ENCODE results near the gene TMEM255A.

TMEM255A gene

DNA sequence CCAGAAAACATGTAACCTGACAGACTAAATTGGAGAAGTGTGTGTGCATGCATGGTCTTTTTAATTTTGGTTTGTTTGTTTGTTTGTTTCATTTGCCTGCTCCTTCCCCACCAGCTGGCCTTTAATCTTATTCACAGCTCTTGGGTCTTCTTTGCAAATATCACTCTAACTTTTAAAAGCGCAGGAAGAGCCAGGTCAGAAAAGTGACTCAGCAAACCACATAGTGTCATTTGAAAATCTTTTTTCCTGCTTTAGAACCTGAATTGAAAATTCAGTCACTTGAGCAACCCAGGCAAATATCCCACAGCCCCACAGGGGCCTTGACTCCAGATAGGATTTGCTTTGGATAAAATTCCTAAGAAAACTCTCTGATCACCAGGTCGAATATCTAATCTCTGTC is 4.6 kb downstream of the TMEM255A start:
- no peak for DNase-seq

DNA sequence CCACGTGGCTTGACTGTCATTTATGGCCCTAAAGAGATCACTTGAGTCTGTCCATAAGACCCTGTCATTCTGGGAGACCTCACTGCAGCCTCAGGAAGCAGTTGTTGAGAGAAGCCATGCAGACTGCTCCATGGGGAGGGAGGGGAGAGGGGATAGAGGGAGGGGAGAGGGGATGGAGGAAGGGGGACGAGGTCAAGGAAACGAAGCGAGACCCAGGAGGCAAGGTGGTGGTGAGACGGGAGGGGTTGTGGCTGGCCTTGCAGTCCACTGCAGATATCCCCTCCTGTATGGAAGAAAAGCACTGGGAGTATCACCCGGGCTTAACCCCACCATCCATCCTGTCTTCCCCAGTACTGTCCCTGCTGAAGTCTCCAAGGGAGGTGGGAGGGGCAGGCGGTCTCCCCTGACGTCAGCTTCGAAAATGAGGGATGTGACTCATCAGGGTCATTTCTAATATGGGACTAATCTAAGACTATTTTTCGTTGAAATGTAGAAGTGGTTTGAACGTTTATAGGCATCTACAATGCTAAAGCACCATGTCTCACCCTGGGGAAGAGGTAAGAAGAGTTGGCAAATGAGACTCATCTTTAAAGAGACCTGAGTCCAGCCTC is 5.6 kb downstream of the TMEM255A start:
- DNase-seq = no peak

DNA sequence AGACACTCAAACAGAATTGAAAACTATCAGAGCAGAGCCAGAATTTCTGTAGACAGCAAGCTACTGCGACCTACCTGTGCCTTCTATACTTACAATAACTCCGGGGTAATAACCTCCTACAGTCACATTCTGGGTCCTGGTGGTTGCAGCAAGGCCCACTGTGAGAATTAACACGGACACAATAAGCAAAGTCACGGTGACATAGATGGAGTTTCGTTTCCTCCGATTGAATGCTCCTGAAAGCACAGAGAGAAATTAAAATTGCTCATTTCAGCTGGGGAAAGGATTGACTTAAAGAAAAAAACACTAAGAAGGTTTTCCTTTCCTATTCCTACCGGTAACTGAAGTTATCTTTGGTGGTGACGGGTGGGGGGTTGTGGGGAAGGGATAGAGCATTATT is 7.0 kb downstream of the TMEM255A start:
- DNase-seq = no peak

DNA sequence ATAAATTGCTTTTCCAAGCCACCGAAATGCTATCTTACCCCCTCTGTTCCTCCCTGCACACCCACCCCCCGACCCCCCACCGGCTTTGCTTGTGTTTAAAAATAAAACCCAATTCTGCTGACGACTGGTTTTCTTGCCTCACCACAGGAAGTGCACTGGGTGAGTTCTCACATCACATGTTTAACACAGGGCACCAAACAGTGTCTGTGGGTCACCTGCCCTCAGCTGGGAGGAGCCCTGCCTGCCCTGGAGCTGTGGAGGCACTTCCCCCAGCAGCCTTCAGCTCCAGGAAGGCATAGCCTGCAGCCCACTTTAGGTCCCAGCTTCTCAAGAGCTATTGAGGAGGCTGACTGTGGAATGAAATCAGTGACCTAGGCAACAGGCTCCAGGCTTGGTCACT is 8.8 kb downstream of the TMEM255A start:
- peak; percentile 76 for DNase-seq

DNA sequence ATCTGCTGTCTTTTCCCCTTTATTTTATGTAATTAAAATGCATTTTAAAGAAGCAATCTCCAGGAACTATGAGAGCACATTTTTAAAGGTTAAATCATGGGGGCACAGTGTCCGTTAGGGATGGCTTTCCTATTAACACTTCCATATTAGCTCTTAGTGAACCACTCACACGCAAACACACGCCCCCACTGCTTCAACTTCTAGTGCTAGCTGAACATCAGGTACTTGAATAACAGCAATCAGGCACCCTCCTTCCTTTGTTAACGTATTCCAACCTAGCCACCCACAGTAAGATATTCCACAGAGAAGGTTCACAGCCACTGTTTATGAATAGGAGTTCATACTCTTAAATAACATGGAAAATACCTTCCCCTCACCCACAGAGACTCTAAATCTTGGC is 9.3 kb downstream of the TMEM255A start:
- DNase-seq = no peak

DNA sequence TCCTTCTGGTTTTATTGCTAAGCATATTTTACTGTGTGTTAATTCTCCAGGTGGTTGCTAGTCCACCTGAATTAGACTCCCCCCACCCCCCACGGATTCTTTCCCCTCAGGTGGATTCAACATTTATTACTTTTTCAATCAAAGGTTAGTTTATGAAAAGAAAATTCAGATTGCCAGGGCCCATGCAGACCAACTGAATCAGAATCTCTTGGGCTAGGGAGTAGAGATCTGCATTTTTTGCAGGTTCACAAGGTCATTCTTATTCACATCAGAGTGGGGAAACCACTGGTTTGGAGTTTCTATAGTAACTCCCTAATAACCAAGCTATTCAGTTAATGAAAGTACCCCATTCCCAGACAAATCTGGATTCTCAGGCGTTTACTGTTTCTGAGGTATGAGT is 9.8 kb downstream of the TMEM255A start:
- no peak for DNase-seq

DNA sequence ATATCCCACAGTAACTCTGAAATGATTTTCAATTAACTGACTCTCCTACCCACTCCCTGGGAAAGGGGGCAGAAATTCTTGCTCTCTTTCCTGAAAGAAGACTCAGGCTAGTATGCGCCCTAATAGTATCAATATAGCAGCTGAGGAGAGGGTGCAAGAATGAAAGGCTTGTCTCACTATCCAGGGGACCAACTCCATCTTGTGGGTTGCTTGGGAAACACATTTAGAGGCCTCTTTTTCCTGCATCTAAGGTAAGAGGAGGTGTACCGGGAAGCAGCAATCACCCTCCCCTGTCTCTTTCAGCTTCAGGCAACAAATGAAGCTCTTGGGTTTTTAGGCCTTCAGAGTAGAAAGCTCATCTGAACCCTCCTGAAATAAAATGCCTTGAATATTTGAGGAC is 11.3 kb downstream of the TMEM255A start:
- DNase-seq = no peak

DNA sequence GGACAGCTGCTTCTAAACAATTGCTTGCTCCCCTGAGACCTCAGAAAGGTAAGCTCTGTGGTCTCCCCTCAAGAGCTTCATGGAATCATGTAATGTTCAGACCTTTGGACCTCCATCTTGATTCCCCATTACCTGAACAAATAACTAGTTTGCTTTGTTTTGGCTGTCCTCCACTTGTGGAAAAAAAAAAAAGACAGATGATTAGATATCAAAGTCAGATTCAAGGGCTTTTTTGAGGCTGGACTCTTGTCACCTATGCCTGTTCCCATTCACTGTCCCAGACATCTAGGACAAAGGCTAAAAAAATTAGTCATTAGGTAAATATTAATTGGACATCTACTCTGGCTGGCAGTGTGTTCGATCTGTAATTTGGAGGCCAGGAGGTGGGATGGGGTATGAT is 13.3 kb downstream of the TMEM255A start:
- no peak for DNase-seq

DNA sequence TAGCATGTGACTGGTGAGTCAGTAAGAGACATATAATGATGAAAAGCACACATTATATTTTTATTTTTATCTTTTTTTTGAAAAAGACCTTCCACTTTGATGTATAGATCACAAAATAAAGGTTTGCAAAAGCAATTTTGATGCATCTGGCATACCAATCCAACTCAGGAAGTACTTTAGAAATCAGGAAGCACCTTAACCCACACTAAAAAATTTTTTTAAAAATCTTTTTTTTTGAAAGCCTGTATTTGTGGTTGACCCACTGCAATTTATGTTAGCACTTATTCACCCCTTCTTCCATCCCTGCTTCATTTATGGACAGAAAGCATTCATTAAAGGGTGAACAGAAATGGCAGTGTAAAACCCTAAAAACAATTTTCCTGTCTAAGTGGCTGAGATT is 16.6 kb downstream of the TMEM255A start:
- no peak for DNase-seq

DNA sequence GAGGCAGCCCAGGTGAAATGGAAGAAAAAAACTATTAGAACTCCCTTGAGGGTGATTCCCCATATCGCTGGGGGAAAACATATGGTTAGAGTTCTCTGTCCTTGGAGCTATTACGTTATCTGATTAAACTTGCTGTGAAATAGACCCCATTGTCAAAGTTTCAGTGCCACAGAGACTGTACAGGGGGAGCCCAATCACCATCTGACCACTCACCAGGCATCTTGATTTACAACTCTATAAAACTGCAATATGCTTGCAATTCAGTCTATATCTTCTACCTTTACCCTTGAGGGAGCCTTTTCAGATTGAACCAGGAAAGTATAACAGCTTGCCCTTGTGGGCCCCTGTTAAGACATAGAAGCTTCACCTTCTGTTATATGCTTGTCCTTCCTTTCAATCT is 18.2 kb downstream of the TMEM255A start:
- no peak for DNase-seq

DNA sequence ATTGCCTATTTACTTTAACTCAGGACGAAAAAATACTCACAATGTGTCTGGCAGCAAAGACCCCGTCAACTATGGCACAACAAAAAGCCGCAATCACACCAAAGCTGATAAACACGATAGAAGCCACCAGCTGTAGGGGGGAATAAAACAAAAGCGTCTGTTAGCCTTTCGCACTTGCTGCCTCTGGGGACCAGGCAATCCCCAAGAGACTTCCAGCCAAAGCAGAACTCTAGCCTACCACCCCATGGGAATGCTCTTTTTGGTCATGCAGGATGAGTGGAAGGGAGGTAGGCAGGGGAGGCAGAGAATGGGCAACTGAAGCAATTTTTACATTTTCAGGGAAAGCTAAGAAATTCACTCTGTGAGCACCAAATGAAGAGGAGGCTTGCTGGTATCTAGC is 20.1 kb downstream of the TMEM255A start:
- no peak for DNase-seq

DNA sequence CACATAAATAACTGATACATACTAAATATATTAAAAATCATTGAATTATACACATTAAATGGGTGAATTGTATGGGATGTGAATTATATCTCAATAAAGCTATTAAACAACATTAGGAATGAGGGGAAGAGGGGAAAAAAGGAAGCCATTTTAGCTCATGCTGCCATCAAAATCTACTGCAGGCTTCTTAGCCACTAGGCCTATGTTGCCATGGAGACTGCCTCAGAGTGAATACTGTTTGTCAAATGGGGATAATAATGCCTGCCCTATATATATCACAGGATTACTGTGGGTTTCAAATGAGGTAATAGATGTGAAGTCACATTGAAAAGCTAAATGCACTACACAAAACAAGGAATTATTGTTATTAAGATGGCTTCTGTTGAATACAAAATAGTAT is 21.2 kb downstream of the TMEM255A start:
- no peak for DNase-seq

DNA sequence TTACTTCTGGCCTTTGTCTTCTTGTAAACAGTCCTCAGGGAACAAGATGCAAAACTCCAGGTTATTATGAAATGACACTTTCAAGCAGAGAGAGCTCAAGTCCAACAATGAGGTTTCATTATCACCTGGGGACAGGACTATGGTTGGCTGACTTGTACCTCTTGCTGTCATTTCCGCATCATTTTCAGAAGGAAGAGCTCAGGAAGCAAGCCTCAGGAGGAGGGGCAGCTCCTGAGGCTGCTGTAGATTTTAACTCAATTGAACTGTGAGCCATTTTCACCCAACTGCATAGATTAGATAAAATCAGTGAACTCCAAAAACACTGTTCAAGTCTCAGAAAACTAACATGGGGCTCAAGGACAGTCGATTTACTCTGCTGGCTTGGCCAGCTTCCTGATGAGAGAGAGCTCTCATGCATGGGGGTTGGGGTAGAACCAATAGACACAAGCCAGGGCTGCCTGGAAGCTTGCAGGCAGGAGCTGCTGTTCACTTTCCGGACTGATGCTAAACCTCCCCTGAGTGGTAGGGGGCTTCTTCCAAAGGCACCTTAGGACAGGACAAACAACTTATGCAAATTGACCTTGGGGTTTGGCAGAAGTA is 23.6 kb downstream of the TMEM255A start:
- no peak for DNase-seq

DNA sequence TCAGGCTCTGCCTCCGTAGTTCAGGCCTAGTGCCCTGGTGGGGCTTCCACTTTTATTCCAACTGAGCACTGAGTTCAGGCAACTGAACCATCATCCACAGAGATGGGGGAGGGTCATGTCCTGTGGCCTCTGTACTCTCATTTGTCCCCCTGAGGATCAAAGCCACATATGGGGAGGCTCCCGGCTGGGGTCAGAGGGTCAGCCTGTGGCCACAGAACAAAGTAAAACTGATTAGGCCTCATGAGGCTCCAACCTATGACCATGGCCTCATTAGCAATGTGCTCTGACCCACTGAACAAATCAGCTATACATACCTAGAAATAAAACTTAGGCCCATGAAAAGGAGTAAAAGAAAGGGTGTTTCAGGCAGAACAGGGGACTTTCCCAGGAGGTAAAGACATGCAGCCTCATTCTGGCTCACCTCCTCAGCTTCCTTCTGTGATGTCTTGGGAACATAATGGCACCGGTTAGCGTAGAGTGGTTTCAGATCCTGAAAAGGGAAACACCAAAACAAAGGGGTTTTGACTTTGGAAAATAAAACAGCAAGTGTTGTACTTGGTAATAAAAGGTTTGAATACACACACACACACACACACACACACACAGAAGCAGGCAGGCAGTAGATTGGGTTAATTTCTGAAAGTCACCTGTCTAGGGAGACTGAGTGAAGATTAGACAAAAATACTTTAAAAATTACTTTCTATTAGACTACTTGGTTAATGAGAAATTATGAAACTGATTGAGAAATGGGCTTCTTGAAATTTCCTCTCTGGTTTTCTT is 24.3 kb downstream of the TMEM255A start:
- DNase-seq = no peak

DNA sequence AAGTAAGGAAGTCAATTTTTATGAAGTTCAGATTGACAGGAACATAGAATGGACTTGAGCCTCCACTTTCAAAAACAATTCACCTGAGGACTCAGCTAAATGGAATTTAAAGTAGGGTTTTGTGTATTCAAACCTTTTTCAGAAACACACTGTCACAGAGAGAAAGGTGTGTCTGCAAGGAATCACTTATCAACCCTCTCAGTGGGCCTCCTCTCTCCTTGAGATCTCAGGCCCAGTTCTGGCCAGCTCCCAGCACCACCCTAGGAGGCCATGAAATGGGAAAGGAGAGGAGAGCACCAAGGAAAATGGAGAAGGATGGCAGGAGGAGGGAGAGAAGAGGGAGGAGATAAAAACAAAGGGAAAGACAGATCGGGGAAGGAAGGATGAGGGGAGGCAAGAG is 28.6 kb downstream of the TMEM255A start:
- no peak for DNase-seq

DNA sequence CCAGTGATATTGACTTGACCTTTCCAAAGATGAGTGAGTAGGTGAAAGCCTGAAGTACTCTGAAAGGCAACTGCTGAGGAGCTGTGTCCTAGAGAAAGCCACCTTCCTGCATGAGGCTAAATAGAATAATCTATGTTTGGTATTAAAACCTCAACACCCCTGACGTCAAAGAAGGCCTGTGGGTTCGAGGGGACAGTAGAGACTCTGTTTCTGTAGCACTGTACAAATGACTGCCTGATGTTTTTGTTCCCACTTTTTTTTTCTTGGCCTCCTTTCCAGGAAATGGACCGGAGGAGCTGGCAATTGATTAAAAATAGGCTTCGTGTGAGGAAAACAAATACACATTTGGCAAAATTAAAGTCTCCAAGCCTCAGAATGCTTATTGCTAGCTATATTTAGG is 29.5 kb downstream of the TMEM255A start:
- DNase-seq = no peak

DNA sequence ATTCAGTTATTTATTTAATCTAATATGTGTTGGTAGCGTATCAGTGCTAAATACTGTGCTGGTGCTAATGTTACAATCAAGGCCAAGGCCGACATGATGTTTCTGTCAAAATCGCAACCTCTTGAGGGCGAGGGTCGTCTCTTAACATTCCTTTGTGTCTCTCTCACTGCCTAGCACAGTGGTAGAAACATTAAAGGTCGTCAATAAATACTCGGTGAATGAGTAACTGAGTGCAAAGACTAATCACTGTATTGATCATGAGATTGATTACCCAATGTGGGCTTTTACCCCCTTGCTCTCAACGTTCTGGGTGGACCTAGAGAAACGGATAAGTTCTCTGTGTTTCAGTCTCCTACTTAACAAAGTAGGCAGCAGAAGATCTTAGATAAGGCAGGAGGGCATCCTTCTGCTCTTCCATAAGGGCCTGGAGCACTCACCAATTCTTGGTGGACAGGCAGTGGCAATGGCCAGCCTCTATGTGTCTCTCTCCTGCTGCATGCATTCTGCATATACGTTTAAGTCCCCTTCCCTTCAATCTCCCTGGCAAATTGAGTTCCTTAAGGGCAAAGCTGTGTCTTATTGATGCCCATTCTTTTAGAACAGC is 30.1 kb downstream of the TMEM255A start:
- DNase-seq = no peak

DNA sequence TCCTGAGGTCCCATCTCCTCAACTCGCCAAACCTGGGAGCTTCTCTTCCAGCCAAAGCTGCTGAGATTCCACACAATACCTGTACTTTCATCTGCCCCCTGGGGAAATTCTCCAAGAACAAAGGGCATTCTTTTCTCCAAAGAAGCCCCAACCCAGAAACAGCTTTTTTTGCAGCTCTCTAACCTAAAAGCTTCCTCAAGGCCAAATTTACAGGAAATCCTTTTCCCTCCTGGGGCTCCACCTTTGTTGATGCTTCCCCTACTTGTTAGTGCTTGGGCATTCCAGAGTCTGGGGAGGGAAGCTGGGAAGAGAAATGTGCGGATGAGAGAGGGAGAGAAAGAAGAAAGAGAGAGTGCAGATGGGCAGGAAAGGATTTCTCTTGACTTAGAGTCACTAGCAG is 36.3 kb downstream of the TMEM255A start:
- DNase-seq = no peak

DNA sequence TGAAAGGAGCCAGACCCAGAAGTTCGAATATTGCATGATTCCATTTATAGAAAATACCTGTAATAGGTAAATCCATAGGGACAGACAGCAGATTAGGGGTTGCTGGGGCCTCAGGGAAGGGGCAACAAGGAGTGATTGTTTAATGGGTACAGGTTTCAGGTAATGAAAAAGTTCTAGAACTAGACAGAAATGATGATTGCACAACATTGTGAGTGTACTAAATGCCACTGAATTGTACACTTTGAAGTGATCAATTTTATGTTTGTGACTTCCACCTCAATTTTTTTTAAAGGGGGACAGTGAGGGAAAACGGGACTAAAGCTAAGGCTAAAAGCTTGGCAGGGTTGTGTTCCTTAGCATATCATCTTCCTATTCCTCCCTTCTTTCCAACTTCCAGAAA is 37.1 kb downstream of the TMEM255A start:
- no peak for DNase-seq

DNA sequence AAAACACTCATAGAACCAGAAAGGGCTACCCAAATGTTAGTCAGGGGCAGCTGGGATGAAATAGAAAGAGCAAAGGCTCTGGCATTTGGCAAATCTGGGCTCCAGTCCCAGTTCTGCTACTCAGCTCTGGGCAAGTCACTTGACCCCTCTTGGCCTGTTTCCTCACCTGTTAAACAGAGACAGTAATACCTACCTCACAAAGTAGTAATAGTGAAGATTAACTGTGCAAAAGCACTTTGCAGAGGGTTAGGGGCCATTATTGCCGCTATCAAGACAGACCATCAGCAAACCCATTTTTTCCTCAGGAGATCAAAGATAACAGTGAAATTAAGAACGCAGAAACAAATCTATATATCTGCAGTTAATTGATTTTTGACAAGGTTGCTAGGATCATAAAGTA is 40.0 kb downstream of the TMEM255A start:
- no peak for DNase-seq

DNA sequence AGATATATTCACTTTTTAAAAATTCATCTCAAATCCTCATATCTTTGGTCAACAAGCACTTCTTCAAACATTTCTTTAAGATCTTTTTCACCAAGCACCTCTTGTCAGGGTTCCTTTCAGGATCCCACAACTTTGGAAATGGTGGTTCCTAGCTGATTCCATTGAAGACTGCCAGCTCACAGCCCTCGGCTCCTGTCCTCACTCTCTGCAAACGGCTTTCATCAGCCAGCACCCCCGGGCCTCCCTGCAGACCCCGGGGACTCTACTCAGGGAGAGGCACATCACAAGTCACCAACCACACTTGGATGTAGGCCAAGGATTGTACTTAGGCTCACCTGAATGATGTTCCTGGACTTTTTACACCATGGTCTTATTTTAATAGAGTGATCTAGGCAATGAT is 40.7 kb downstream of the TMEM255A start:
- DNase-seq = no peak

DNA sequence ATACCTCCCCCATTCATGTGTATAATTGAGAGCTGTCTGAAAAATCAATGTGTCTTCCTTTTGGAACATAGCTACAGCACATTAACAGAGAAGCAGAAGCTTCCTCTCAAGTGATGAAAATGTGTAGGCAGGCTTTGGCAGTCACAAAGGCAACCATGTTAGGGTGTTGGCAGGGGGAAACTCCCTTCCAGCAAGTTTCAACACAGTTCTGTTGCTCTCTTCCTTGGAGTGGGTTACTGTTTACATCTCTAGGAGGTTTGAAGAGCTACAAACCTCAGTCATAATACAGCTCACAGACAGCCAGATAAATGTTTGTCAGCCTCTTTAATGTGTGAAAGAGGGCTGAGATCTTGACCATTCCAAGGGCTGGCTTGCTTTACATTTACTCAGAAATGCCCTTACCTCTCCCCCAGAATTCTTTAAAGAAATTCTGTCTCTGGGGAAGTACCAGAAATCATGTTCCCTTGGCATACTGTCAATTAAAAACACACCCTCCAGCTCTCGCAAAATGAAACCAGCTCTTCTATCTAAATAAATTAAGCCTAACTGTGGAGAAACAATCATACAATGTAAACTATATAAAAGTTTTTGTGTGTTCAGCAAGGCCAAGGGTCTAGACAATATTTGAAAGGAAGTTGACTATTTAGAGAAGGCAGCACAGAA is 41.8 kb downstream of the TMEM255A start:
- DNase-seq = no peak

DNA sequence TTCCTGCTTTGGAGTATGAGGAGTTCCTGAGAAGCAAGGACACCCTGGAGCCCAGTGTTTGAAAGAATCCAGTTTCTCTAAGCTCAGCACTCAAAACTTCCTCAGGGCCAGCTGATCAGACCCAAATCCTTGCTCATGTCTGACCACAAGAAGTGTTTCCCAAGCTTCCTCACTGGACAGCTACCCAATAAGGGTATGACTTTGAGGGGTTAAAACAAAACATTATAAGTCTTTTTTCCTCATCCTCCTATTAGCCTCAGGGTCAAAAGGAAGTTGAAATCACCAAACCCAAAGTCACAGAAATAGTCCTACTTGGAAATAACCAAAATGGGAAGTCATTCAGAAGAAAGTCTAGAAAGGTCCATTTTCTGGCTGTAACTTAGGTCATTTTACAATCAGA is 46.9 kb downstream of the TMEM255A start:
- no peak for DNase-seq
